Upper lobe of left lung (tissue), 6 donors: Measurements from ENCODE around the gene MAMLD1. TPM values are rescaled to one million over a fixed set of nuclear protein-coding genes. Genes with fewer than 3 reads are reported as not detected.

Experiments used
- ATAC-seq, 2 donors: fragments of 200-7000 bp; cut with Tn5 transposase; one replicate each; pipeline ENCODE4 v1.9.1; 2022; ENCODE audit warnings: mild to moderate bottlenecking in 2 of 2, moderate library complexity in 2 of 2; ENCODE audit not compliant: low FRiP score in 2 of 2
- DNase-seq, 2 donors: peaks; one replicate each; pipeline ENCODE4 v3.0.0-alpha.2; 2019 to 2020
- H3K27ac ChIP-seq, 4 donors: fragments of 200-600 bp; sonication (generic); one replicate each; pipeline ENCODE4 v1.5.1; 2016 to 2019
- H3K27me3 ChIP-seq, 4 donors: fragments of 200-600 bp; sonication (generic); one replicate each; pipeline ENCODE4 v1.5.1; 2017 to 2019
- H3K36me3 ChIP-seq, 4 donors: fragments of 200-600 bp; sonication (generic); one replicate each; pipeline ENCODE4 v1.5.1; 2016 to 2019
- H3K4me1 ChIP-seq, 4 donors: fragments of 200-600 bp; sonication (generic); one replicate each; pipeline ENCODE4 v1.5.1; 2018 to 2019
- H3K4me3 ChIP-seq, 4 donors: fragments of 200-600 bp; sonication (generic); one replicate each; pipeline ENCODE4 v1.5.1; 2017 to 2019; ENCODE audit warnings: mild to moderate bottlenecking in 2 of 4, moderate library complexity in 1 of 4
- H3K9me3 ChIP-seq, 4 donors: fragments of 200-600 bp; sonication (generic); one replicate each; pipeline ENCODE4 v1.5.1; 2018 to 2019
- CTCF ChIP-seq, 6 experiments: fragments of 450-650 bp in 4 of 6; fragments of 200-600 bp in 2 of 6; sonication (generic) in 2 of 6; IDR thresholded peaks; one replicate each; pipeline ENCODE4 v1.5.1; 2016 to 2019; ENCODE audit warnings: antibody characterized with exemption in 6 of 6
- EP300 ChIP-seq, 4 donors: sonication (generic); formaldehyde crosslinking; IDR thresholded peaks; one replicate each; pipeline ENCODE4 v1.5.1; 2017; ENCODE audit warnings: antibody characterized with exemption in 4 of 4, control low read depth in 2 of 4
- POLR2A ChIP-seq, 4 donors: fragments of 450-650 bp; IDR thresholded peaks; one replicate each; pipeline ENCODE4 v1.5.1; 2016 to 2017; ENCODE audit warnings: antibody characterized with exemption in 4 of 4, mild to moderate bottlenecking in 2 of 4
- POLR2AphosphoS5 ChIP-seq, 2 donors: sonication (generic); formaldehyde crosslinking; IDR thresholded peaks; one replicate each; pipeline ENCODE4 v1.5.1; 2017; ENCODE audit warnings: antibody characterized with exemption in 2 of 2
- WGBS, 2 donors: methylation state at CpG; one replicate each; pipeline ENCODE4 v1.1.5; 2017 to 2018; 5-methylcytosine and 5-hydroxymethylcytosine counted together
- total RNA-seq, 6 donors: library from RNA; depleted of rRNA in 4 of 6; stranded (reverse); fragments of >200 nt in 4 of 6; gene quantifications; one replicate each; pipeline versions ENCODE4 v1.1.0 to v1.2.1, GENCODE V29; 2016 to 2021
- donor health status: DM: no; HTN: no; CAD: no; lungs with moderate emphysema.
- donor health status: DM: no; HTN: yes; CAD: no; lungs with severe emphysema.

MAMLD1 gene
- total RNA-seq, 6 donors from 2014 or later = 1.1 to 7.8 (median 3.7) TPM

- no peaks in the 10 kb centered on the region for H3K27me3 ChIP-seq
- TF ChIP-seq POLR2AphosphoS5 (IDR thresholded peaks at IDR 0.05) (no peak), POLR2A (IDR thresholded peaks at IDR 0.05) (no peak), EP300 (IDR thresholded peaks at IDR 0.05) (no peak), CTCF (IDR thresholded peaks at IDR 0.05) (no peak)
- H3K36me3 ChIP-seq = no peaks in the 10 kb centered on the region
- H3K9me3 ChIP-seq = no peaks in the 10 kb centered on the region
- no peak overlapping the region for H3K4me3 ChIP-seq
- no peak for DNase-seq
- H3K4me1 ChIP-seq = no peaks in the 10 kb centered on the region
- H3K27ac ChIP-seq = no peak overlapping the region
- 82 to 92% methylated on average over 2 of the region's 2 CpGs for WGBS, 2 donors
- ATAC-seq = no peak
Observed at GRCh38 chrX:150522494-150522893, 159.4 kb downstream of the MAMLD1 start.

- WGBS, 2 donors = 77 to 96% methylated on average over 7 to 10 of the region's 10 CpGs
- no peak for ATAC-seq
- TF ChIP-seq POLR2A (IDR thresholded peaks at IDR 0.05) (no peak), POLR2AphosphoS5 (IDR thresholded peaks at IDR 0.05) (no peak), CTCF (IDR thresholded peaks at IDR 0.05) (no peak), EP300 (IDR thresholded peaks at IDR 0.05) (no peak)
- Histone ChIP-seq H3K27ac (no peak overlapping the region), H3K9me3 (no peaks in the 10 kb centered on the region), H3K36me3 (no peaks in the 10 kb centered on the region), H3K27me3 (no peaks in the 10 kb centered on the region), H3K4me3 (no peak overlapping the region), H3K4me1 (no peaks in the 10 kb centered on the region)
- DNase-seq = no peak
Observed at GRCh38 chrX:150525061-150525919, 162.2 kb downstream of the MAMLD1 start.

- Histone ChIP-seq H3K27ac (no peak overlapping the region), H3K4me3 (no peak overlapping the region), H3K36me3 (no peaks in the 10 kb centered on the region), H3K4me1 (no peaks in the 10 kb centered on the region), H3K9me3 (no peaks in the 10 kb centered on the region), H3K27me3 (no peaks in the 10 kb centered on the region)
- ATAC-seq = no peak
- TF ChIP-seq POLR2A (IDR thresholded peaks at IDR 0.05) (no peak), EP300 (IDR thresholded peaks at IDR 0.05) (no peak), CTCF (IDR thresholded peaks at IDR 0.05) (no peak), POLR2AphosphoS5 (IDR thresholded peaks at IDR 0.05) (no peak)
- WGBS, 2 donors = 77 to 97% methylated on average over 6 to 7 of the region's 7 CpGs
- no peak for DNase-seq
Observed at GRCh38 chrX:150526692-150527091, 163.6 kb downstream of the MAMLD1 start.

- Histone ChIP-seq H3K27ac (no peak overlapping the region), H3K27me3 (no peaks in the 10 kb centered on the region), H3K36me3 (no peaks in the 10 kb centered on the region), H3K9me3 (no peaks in the 10 kb centered on the region), H3K4me1 (no peaks in the 10 kb centered on the region), H3K4me3 (no peak overlapping the region)
- WGBS, 2 donors = 60 to 65% methylated on average over 3 of the region's 3 CpGs
- DNase-seq (no peak), ATAC-seq (no peak)
- no peak for TF ChIP-seq EP300 (IDR thresholded peaks at IDR 0.05)
- no peak for TF ChIP-seq CTCF (IDR thresholded peaks at IDR 0.05)
Observed at GRCh38 chrX:150527108-150527507, 164.0 kb downstream of the MAMLD1 start.

- Histone ChIP-seq H3K36me3 (no peaks in the 10 kb centered on the region), H3K9me3 (no peaks in the 10 kb centered on the region), H3K4me1 (no peaks in the 10 kb centered on the region), H3K4me3 (no peak overlapping the region), H3K27me3 (no peaks in the 10 kb centered on the region), H3K27ac (no peak overlapping the region)
- no peak for DNase-seq
- no peak for TF ChIP-seq POLR2A (IDR thresholded peaks at IDR 0.05)
- TF ChIP-seq POLR2AphosphoS5 (IDR thresholded peaks at IDR 0.05) = no peak
- TF ChIP-seq CTCF (IDR thresholded peaks at IDR 0.05) = no peak
- TF ChIP-seq EP300 (IDR thresholded peaks at IDR 0.05) = no peak
- no peak for ATAC-seq
- WGBS, 2 donors = 89 to 100% methylated on average over 3 of the region's 3 CpGs
Observed at GRCh38 chrX:150529587-150529986, 166.5 kb downstream of the MAMLD1 start.
